ENCODE measurements around the gene LPIN3. TPM values are rescaled to one million over a fixed set of nuclear protein-coding genes. Genes with fewer than 3 reads are reported as not detected.
"Not testable (repeated sequence)": the region's sequence is repeated elsewhere in the genome, so short reads cannot be mapped to it uniquely, and the experiment has no call there.

The LPIN3 gene
- total and polyA plus RNA-seq, 2 experiments from 2014 or later = 6.1 to 9.7 TPM

DNA sequence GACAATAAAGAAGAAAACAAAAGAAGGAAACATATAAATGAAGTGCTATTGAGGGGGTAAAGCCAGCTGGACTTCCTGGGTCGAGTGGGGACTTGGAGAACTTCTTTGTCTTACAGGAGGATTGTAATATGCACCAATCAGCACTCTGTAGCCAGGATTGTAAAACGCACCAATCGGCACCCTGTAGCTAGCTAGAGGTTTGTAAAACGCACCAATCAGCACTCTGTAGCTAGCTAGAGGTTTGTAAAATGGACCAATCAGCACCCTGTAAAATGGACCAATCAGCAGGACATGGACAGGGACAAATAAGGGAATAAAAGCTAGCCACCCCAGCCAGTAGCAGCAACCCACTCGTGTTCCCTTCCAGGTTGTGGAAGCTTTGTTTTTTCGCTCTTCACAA is 28.6 kb upstream of the LPIN3 start:
- not testable (repeated sequence) for H3K4me3 Mint-ChIP-seq; H3K36me3 ChIP-seq (ENCODE audit: insufficient read depth); H3K27ac Mint-ChIP-seq; DNase-seq (ENCODE audit: low spot score); H3K36me3 Mint-ChIP-seq (ENCODE audit: low read depth); H3K4me3 ChIP-seq; H3K4me1 ChIP-seq (ENCODE audit: insufficient read depth); ATAC-seq; H3K9me2 ChIP-seq (ENCODE audit: insufficient read depth); H3K27ac ChIP-seq (ENCODE audit: low read depth); H3F3A ChIP-seq (replicated peaks; ENCODE audit: low read depth); H3K4me2 ChIP-seq; H4K20me1 ChIP-seq (replicated peaks; ENCODE audit: insufficient read depth); H2AFZ ChIP-seq; H3K27me3 Mint-ChIP-seq (ENCODE audit: insufficient read depth, low read depth, poor library complexity); H3K79me2 ChIP-seq (replicated peaks; ENCODE audit: insufficient read depth); H3K9me3 Mint-ChIP-seq; H3K27me3 ChIP-seq (ENCODE audit: insufficient read depth)
- peaks cover 21% of the 10 kb centered on the region; the same call in 2 of the 3 replicates for H3K4me1 Mint-ChIP-seq

DNA sequence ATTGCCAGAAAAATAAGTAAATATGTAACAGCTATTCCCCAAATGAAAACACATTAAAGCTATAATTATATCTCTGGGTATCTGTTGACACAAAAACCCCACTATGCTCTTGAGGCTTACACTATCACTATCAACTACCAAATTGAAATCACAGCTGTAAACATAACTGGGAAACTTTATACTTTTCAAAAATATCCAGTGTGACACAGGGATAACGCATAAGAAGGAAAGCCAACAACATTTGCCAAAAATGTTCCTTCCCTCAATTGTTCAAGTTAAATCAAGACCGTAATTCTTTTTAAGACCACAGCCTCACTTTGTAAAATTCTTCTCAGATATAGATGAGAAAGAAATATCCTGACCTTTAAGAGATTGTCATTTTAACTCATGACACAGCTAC is 26.2 kb upstream of the LPIN3 start:
- Mint-ChIP-seq H3K9me3 (no peaks in the 10 kb centered on the region; the same call in 1 of the 3 replicates), H3K27ac (no peak overlapping the region), H3K36me3 (ENCODE audit: low read depth) (no peaks in the 10 kb centered on the region; the same call in 2 of the 3 replicates), H3K4me3 (no peak overlapping the region), H3K4me1 (peaks cover 11% of the 10 kb centered on the region), H3K27me3 (ENCODE audit: insufficient read depth, low read depth, poor library complexity) (peaks cover 5% of the 10 kb centered on the region)
- Histone ChIP-seq H3K9me2 (ENCODE audit: insufficient read depth) (no peaks in the 10 kb centered on the region; the same call in 1 of the 2 replicates), H2AFZ (no peak overlapping the region), H3K4me3 (no peak overlapping the region), H3K4me1 (ENCODE audit: insufficient read depth) (peaks cover 2% of the 10 kb centered on the region; the same call in 1 of the 2 replicates), H3K79me2 (replicated peaks; ENCODE audit: insufficient read depth) (no peaks in the 10 kb centered on the region), H3K27ac (ENCODE audit: low read depth) (no peak overlapping the region), H3K27me3 (ENCODE audit: insufficient read depth) (no peaks in the 10 kb centered on the region; the same call in 1 of the 2 replicates), H3K4me2 (no peak overlapping the region), H3K36me3 (ENCODE audit: insufficient read depth) (no peaks in the 10 kb centered on the region), H3F3A (replicated peaks; ENCODE audit: low read depth) (no peaks in the 10 kb centered on the region), H4K20me1 (replicated peaks; ENCODE audit: insufficient read depth) (no peaks in the 10 kb centered on the region)
- DNase-seq (ENCODE audit: low spot score) = no peak
- ATAC-seq = no peak
- TF ChIP-seq STAT1 (IDR thresholded peaks at IDR 0.05; ENCODE audit: unreplicated experiment) = no peak
- no peak for TF ChIP-seq ZNF331 (CRISPR knock-in tag; IDR thresholded peaks at IDR 0.05; ENCODE audit: low read depth)
- TF ChIP-seq, protein P1, sequence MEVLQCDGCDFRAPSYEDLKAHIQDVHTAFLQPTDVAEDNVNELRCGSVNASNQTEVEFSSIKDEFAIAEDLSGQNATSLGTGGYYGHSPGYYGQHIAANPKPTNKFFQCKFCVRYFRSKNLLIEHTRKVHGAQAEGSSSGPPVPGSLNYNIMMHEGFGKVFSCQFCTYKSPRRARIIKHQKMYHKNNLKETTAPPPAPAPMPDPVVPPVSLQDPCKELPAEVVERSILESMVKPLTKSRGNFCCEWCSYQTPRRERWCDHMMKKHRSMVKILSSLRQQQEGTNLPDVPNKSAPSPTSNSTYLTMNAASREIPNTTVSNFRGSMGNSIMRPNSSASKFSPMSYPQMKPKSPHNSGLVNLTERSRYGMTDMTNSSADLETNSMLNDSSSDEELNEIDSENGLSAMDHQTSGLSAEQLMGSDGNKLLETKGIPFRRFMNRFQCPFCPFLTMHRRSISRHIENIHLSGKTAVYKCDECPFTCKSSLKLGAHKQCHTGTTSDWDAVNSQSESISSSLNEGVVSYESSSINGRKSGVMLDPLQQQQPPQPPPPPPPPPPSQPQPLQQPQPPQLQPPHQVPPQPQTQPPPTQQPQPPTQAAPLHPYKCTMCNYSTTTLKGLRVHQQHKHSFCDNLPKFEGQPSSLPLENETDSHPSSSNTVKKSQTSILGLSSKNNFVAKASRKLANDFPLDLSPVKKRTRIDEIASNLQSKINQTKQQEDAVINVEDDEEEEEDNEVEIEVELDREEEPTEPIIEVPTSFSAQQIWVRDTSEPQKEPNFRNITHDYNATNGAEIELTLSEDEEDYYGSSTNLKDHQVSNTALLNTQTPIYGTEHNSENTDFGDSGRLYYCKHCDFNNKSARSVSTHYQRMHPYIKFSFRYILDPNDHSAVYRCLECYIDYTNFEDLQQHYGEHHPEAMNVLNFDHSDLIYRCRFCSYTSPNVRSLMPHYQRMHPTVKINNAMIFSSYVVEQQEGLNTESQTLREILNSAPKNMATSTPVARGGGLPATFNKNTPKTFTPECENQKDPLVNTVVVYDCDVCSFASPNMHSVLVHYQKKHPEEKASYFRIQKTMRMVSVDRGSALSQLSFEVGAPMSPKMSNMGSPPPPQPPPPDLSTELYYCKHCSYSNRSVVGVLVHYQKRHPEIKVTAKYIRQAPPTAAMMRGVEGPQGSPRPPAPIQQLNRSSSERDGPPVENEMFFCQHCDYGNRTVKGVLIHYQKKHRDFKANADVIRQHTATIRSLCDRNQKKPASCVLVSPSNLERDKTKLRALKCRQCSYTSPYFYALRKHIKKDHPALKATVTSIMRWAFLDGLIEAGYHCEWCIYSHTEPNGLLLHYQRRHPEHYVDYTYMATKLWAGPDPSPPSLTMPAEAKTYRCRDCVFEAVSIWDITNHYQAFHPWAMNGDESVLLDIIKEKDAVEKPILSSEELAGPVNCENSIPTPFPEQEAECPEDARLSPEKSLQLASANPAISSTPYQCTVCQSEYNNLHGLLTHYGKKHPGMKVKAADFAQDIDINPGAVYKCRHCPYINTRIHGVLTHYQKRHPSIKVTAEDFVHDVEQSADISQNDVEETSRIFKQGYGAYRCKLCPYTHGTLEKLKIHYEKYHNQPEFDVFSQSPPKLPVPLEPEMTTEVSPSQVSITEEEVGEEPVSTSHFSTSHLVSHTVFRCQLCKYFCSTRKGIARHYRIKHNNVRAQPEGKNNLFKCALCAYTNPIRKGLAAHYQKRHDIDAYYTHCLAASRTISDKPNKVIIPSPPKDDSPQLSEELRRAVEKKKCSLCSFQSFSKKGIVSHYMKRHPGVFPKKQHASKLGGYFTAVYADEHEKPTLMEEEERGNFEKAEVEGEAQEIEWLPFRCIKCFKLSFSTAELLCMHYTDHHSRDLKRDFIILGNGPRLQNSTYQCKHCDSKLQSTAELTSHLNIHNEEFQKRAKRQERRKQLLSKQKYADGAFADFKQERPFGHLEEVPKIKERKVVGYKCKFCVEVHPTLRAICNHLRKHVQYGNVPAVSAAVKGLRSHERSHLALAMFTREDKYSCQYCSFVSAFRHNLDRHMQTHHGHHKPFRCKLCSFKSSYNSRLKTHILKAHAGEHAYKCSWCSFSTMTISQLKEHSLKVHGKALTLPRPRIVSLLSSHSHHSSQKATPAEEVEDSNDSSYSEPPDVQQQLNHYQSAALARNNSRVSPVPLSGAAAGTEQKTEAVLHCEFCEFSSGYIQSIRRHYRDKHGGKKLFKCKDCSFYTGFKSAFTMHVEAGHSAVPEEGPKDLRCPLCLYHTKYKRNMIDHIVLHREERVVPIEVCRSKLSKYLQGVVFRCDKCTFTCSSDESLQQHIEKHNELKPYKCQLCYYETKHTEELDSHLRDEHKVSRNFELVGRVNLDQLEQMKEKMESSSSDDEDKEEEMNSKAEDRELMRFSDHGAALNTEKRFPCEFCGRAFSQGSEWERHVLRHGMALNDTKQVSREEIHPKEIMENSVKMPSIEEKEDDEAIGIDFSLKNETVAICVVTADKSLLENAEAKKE (CRISPR knock-in tag; IDR thresholded peaks at IDR 0.05) = no peak
- TF ChIP-seq JUNB (IDR thresholded peaks at IDR 0.05; ENCODE audit: unreplicated experiment) = no peak
- TF ChIP-seq, protein P2, sequence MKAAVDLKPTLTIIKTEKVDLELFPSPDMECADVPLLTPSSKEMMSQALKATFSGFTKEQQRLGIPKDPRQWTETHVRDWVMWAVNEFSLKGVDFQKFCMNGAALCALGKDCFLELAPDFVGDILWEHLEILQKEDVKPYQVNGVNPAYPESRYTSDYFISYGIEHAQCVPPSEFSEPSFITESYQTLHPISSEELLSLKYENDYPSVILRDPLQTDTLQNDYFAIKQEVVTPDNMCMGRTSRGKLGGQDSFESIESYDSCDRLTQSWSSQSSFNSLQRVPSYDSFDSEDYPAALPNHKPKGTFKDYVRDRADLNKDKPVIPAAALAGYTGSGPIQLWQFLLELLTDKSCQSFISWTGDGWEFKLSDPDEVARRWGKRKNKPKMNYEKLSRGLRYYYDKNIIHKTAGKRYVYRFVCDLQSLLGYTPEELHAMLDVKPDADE (IDR thresholded peaks at IDR 0.05) = no peak
- TF ChIP-seq ZNF114 (CRISPR knock-in tag; IDR thresholded peaks at IDR 0.05) = no peak
- no peak for TF ChIP-seq POLR2AphosphoS5 (IDR thresholded peaks at IDR 0.05; ENCODE audit: low read depth)
- no peak for TF ChIP-seq EZH2phosphoT487 (IDR thresholded peaks at IDR 0.05; ENCODE audit: unreplicated experiment)
- no peak for TF ChIP-seq NANOG (IDR thresholded peaks at IDR 0.05; ENCODE audit: borderline replicate concordance)
- TF ChIP-seq, protein P3, sequence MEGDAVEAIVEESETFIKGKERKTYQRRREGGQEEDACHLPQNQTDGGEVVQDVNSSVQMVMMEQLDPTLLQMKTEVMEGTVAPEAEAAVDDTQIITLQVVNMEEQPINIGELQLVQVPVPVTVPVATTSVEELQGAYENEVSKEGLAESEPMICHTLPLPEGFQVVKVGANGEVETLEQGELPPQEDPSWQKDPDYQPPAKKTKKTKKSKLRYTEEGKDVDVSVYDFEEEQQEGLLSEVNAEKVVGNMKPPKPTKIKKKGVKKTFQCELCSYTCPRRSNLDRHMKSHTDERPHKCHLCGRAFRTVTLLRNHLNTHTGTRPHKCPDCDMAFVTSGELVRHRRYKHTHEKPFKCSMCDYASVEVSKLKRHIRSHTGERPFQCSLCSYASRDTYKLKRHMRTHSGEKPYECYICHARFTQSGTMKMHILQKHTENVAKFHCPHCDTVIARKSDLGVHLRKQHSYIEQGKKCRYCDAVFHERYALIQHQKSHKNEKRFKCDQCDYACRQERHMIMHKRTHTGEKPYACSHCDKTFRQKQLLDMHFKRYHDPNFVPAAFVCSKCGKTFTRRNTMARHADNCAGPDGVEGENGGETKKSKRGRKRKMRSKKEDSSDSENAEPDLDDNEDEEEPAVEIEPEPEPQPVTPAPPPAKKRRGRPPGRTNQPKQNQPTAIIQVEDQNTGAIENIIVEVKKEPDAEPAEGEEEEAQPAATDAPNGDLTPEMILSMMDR (conservative IDR thresholded peaks at IDR 0.05; ENCODE audit: low read depth in 2 of 2) = no peak
- TF ChIP-seq EZH2 (IDR thresholded peaks at IDR 0.05; ENCODE audit: low read depth, unreplicated experiment) = no peak
